ENCODE results near the gene SLC47A1. TPM values are rescaled to one million over a fixed set of nuclear protein-coding genes. Genes with fewer than 3 reads are reported as not detected.

The SLC47A1 gene
- total and polyA plus RNA-seq, 9 of the 15 experiments (the other 6 are each of a cell fraction or from before 2014, with no cell fraction given): not detected

GRCh38 chr17:19546289-19547065 is 12.8 kb downstream of the SLC47A1 start (continued):
- no peak for TF ChIP-seq ARID3B (CRISPR knock-in tag; IDR thresholded peaks at IDR 0.05; ENCODE audit: borderline replicate concordance)

GRCh38 chr17:19549746-19550623 is 16.3 kb downstream of the SLC47A1 start:
- POLR2A ChIA-PET: interaction anchor here (0.7 kb wide), 1 partner anchor 14 kb away, joined by 4 read pairs; no protein-coding TSS in a partner anchor
- TF ChIP-seq ARID3B (CRISPR knock-in tag; IDR thresholded peaks at IDR 0.05; ENCODE audit: borderline replicate concordance) (no peak), XRCC5 (IDR thresholded peaks at IDR 0.05; ENCODE audit: low read depth, low read length) (no peak), PHF21A (IDR thresholded peaks at IDR 0.05; ENCODE audit: borderline replicate concordance, low read depth) (no peak), COPS2 (conservative IDR thresholded peaks at IDR 0.05) (no peak), NCOA6 (IDR thresholded peaks at IDR 0.05) (no peak), FOXP4 (CRISPR knock-in tag; IDR thresholded peaks at IDR 0.05; ENCODE audit: borderline replicate concordance) (no peak), SMARCE1 (IDR thresholded peaks at IDR 0.05) (no peak)

More at GRCh38 chr17:19549746-19550623, 16.3 kb downstream of the SLC47A1 start:
- no peak for DNase-seq (ENCODE audit: extremely low read depth in 1 of 4, low spot score in 3 of 4)
- 0% methylated on average over 7 of the region's 7 CpGs for WGBS (ENCODE audit: insufficient coverage, low coverage, missing lambda C conversion rate)
- FAIRE-seq: no peak
- H3K27me3 ChIP-seq (ENCODE audit: control insufficient read depth in 2 of 2, insufficient read depth in 2 of 2, low read length in 2 of 2): peaks cover 0 to 33% of the 10 kb centered on the region in 2 experiments; a peak in 3 of 5 replicates
- CTCF ChIA-PET (ENCODE audit: low intra/inter-chr PET ratio): no interaction called here
- no peak overlapping the region for H3K4me3 ChIP-seq
- no peak overlapping the region for H3K27ac ChIP-seq (ENCODE audit: extremely low read depth, low read depth, low read length)
- ATAC-seq: no peak
- no peaks in the 10 kb centered on the region for H3K9me3 ChIP-seq (replicated peaks; ENCODE audit: control insufficient read depth, insufficient read depth, low read depth, low read length)
- no peaks in the 10 kb centered on the region for H3K36me3 ChIP-seq (ENCODE audit: control insufficient read depth, insufficient read depth, low read length)
- no peaks in the 10 kb centered on the region for H4K20me1 ChIP-seq (replicated peaks; ENCODE audit: control insufficient read depth, insufficient read depth, low read length)
- H3K9ac ChIP-seq (ENCODE audit: insufficient read depth in 1 of 2, low read depth in 2 of 2, low read length in 2 of 2): no peak overlapping the region
- no peaks in the 10 kb centered on the region for H3K9me1 ChIP-seq (ENCODE audit: control insufficient read depth, insufficient read depth, low read length)
- in situ Hi-C loops (cut with MboI): no loop called here
- H3K79me2 ChIP-seq (ENCODE audit: control insufficient read depth, insufficient read depth, low read length): no peaks in the 10 kb centered on the region
- intact Hi-C loops (cut with micrococcal nuclease): no loop called here
- H3K4me1 ChIP-seq (replicated peaks in 1 of 2; ENCODE audit: control insufficient read depth in 2 of 2, insufficient read depth in 2 of 2, low read length in 2 of 2): no peaks in the 10 kb centered on the region
- H2AFZ ChIP-seq (ENCODE audit: low read depth, low read length): no peak overlapping the region
- BruUV-seq (replicated peaks): no TSS peak
- H3K4me2 ChIP-seq (ENCODE audit: insufficient read depth, low read length): no peak overlapping the region

Measured in K562 (cell line).